Body of pancreas (tissue), 4 donors: ENCODE data around the gene SUPT3H.

Experiments
- CTCF ChIP-seq, 7 experiments: fragments of 450-650 bp in 4 of 7; fragments of 200-600 bp in 3 of 7; sonication (generic) in 3 of 7; IDR thresholded peaks; one replicate each; pipeline ENCODE4 v1.5.1; 2016 to 2019; ENCODE audit warnings: antibody characterized with exemption in 7 of 7
- POLR2A ChIP-seq, 3 donors: fragments of 450-650 bp; IDR thresholded peaks; one replicate each; pipeline ENCODE4 v1.6.1; 2016; ENCODE audit warnings: antibody characterized with exemption in 3 of 3, mild to moderate bottlenecking in 2 of 3

- TF ChIP-seq CTCF (IDR thresholded peaks at IDR 0.05): no peak
- no peak for TF ChIP-seq POLR2A (IDR thresholded peaks at IDR 0.05)
Measured at GRCh38 chr6:45420083-45420908, 42.6 kb upstream of the SUPT3H start.
